K562 treated with DMSO at 1 percent for 12 hours (cell line): Measurements from ENCODE around the gene CDCA8. TPM values are rescaled to one million over a fixed set of nuclear protein-coding genes. Genes with fewer than 3 reads are reported as not detected.

ENCODE experiments used
- total RNA-seq: library from RNA; unstranded; fragments of 300-600 nt; gene quantifications from 2 replicates; pipeline ENCODE4 v1.2.3, GENCODE V29; 2022; ENCODE audit not compliant: insufficient read depth

Gene CDCA8
- total RNA-seq, result 50.0 and 88.1 TPM in 2 replicates

GRCh38 chr1:37692078-37692833 lies at the start of gene CDCA8:
CDCA8 (plus strand) TSS chr1:37692516; CDS start chr1:37692691, 175 bp downstream.

Other genes starting within 250 kb of the CDCA8 start
- gene ZC3H12A, start 217.9 kb upstream of the CDCA8 start, total RNA-seq, result 12.6 and 19.2 TPM in 2 replicates
- 59.5 and 89.1 TPM in 2 replicates for gene MEAF6, start 177.8 kb upstream of the CDCA8 start, total RNA-seq
- 5.5 and 10.4 TPM in 2 replicates for gene SNIP1, start 138.2 kb upstream of the CDCA8 start, total RNA-seq
- gene DNALI1, start 135.6 kb upstream of the CDCA8 start, total RNA-seq, result 0.60 and 5.6 TPM in 2 replicates
- gene GNL2, start 96.6 kb upstream of the CDCA8 start, total RNA-seq, result 60.8 and 85.9 TPM in 2 replicates
- gene RSPO1, start 57.6 kb upstream of the CDCA8 start, total RNA-seq, result not detected in 2 replicates
- gene EPHA10, start 72.6 kb downstream of the CDCA8 start, total RNA-seq, result not detected in 2 replicates
- gene MANEAL, start 101.3 kb downstream of the CDCA8 start, total RNA-seq, result 0.48 and 0.58 TPM in 2 replicates
- gene C1orf122, start 115.3 kb downstream of the CDCA8 start, total RNA-seq, result 80.3 and 182 TPM in 2 replicates
- gene YRDC, start 115.7 kb downstream of the CDCA8 start, total RNA-seq, result 41.1 and 46.3 TPM in 2 replicates
- gene MTF1, start 167.1 kb downstream of the CDCA8 start, total RNA-seq, result 1.1 and 4.0 TPM in 2 replicates